OCI-M1 (cell line): ENCODE measurements around the gene NPHS1.
"Not testable (repeated sequence)": the region's sequence is repeated elsewhere in the genome, so short reads cannot be mapped to it uniquely, and the experiment has no call there.

Experiments used
- DNase-seq: peaks from one replicate; lab custom pipeline; 2025; lab: John Stamatoyannopoulos, UW

NPHS1 gene

DNA sequence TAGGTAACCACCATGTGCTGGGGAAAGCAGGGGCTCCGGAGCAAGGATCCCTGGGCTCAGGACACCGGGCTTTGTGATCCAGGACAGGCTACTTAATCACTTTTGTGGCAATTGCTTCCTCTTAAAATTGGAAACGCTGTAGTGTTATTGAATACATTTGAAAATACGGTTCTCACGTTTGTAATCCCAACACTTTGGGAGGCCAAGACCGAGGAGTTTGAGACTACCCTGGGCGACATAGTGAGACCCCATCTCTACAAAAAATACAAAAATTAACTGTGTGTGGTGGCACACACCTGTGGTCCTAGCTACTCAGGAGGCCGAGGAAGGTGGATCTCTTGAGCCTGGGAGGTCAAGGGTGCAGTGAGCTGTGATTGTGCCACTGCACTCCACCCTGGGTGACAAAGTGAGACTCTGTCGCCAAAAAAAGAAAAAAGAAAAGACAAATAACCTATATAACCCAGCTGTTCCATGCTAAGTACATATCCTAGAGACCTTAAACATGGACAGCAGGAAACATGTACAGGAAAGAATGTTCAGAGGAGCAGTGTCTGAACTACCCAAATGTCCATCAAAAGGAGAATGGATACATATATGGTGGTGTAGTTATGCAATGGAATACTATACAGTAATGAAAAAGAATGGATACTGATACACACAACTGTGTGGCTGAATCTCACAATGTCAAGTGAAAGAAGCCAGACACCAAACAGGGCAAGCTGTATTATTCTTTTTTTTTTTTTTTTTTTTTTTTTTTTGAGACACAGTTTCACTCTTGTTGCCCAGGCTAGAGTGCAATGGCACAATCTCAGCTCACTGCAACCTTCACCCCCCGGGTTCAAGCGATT lies 39.0 kb downstream of the NPHS1 start:
- no peak for DNase-seq

DNA sequence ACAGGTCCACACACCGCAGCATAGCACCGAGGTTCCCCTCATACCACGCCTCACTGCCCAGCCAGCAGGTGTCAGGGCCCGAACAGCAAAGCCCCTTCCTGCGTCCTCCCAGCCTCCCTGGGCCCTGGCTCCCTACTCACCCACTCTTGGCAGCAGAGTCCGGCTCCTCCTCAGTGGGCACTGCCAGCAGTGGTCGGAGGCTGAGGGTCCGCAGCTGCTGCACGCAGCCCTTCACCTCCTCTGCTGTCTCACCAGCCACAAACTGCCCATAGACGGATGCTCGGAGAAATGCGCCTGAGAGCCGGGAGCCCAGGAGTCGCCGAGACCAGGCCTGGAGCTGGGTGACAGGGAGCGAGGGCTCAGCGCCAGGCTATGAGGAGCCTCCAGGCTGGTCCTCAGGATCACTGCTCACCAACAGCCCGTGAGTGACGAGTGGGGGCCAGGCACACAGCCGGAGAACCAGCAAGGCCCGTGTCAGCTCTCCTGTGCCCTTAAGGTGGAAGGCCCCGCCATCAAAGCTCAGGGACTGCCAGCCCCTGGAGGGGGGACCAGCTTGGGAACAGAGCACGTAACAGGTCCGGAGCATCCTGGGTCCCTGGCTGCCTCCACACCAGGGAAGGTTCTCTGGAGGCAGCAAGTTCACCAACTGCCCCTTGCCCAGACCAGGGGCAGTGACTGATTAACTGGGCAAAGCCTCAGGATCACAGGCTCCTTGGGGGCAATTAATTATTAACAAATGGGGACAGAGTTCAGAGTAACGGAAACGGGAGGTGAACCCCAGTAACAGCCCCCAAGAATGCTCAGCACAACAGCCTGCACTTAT lies 39.9 kb downstream of the NPHS1 start, which contains the start of gene PRODH2:
Gene PRODH2 (minus strand): TSS at position 626 of the 823 bp plus-strand sequence. CDS start 40 bp downstream, at position 586.
- no peak for DNase-seq

DNA sequence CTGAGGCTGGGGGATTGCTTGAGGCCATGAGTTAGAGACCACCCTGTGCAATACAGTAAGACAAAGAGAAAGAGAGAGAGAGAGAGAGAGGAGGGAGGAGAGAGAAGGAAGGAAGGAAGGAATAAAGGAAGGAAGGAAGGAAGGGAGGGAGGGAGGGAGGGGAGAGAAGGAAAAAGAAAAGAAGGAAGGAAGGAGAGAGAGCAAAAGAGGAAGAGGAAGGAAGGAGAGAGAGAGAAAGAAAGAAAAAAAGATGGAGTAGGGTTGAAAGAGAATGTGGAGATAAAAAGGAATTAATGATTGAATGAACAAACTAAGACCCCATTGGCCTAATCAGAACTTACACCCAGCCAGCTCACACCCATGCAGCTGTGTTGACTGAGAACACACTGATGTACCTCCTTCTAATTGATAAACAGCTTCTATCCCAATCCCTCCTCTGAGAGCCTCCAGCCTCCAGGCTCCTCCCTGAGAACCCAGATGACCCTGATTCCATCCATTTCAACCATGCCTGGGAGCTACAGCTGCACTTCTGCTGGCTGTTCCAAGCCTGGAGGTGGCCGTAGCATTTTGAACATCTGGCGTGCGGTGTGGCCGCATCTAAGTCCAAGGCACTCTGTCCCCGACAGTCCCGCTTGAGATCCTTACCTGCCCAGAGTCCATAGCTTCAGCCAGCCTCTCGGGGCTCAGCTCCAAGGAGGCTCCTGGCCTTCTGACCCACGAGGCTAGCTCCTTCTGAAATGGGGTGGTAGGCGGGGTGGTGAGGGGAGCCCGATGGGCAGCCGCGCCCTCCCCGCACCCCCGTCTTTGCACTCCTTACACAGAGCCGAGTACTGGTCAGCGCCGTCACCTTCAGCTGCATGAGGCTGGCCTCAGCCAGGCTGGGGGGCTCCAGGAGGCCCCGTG lies 40.7 kb downstream of the NPHS1 start:
- DNase-seq = no peak

DNA sequence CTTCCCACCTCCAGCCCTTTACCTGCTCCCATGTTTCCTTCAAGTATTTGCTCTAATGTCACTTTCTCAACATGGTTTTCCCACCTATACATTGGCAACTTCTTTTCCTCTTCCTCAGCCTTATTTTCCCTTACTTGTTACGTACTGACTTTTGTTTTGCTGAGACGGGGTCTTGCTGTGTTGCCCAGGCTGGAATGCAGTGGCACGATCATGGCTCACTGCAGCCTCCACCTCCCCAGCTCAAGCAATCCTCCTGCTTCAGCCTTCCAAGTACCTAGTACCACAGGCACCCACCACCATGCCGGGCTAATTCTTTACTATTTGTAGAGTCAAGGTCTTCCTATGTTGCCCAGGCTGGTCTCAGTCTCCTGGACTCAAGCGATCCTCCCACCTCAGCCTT lies 44.7 kb downstream of the NPHS1 start:
- DNase-seq = no peak

DNA sequence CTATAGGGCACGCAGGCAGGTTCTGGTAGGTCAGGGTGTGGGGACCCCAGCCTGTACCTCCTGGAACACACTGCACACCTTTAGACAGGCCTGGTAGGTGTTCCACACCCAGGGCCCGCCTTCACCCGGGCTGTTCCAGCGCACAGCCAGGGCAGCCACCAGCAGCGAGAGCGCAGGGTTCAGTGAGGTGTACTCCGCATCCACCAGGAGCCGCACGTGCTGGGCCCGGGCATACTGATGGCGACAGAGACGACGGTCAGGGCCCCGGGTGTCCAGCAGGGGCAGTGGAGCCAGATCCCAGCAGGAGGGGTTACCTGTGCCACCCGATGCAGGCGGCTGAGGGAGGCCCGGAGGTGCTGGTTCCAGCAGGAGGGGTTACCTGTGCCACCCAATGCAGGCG lies 45.7 kb downstream of the NPHS1 start:
- no peak for DNase-seq

DNA sequence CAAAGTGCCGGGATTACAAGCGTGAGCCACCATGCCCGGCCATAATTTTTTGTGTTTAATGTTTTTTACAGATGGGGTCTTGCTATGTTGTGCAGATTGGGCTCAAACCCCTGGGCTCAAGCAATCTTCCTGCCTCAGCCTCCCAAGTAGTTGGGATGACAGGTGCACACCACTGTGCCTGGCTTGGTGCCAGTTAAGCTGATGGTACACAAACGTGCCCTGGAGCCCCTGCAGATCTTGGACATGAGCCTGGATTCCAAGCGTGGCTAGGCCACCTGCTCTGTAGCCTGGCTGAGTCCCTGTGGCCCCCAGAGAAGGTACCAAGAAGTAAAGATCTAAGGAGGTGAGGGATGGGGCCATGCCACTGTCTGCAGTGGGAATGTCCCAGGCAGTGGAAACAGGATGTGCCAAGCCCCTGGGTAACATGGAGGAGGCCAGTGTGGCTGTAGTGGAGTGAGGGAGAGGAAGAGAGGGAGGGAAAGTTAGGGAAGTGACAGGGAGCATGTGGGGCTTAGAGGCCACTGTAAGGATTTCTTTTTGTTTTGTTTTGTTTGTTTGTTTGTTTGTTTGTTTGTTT lies 46.7 kb downstream of the NPHS1 start:
- no peak for DNase-seq

DNA sequence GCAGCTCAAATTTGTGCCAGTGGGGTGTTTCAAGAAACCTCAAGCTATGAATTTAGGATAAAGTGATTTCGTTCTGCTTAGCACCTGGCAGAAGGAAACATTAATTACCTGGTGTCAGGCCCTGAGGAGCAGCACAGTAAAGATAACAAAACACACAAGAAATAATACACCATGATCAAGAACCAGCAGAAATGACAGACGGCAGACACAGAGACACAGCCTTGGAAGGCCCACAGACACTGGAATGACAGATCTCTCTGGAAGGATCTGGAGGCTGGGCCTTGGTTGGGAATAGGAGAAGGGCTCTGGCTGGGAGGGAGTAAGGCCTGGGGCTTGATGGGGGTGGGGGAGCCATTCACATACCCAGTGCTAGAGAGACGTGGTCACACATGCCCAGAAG lies 50.5 kb downstream of the NPHS1 start:
- DNase-seq = no peak

DNA sequence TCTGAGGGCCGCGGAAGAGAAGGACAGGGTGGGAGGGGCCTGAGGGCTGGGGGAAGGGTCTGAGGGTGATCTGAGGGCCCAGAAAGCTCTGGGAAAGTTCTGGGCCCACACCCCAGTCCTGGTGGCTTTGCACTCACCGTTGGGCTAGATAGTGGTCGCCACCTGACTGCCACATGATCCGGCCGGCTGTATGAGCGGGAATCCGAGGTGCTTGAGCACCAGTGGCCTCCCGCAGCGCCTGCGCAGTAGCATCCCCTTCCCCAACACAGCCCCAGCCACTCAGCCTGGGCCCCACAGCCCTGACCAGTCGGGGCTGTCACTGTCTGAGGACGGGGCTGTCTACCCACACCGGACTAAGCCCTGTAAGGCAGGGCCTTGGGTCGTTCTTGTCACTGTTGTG lies 54.6 kb downstream of the NPHS1 start:
- no peak for DNase-seq

DNA sequence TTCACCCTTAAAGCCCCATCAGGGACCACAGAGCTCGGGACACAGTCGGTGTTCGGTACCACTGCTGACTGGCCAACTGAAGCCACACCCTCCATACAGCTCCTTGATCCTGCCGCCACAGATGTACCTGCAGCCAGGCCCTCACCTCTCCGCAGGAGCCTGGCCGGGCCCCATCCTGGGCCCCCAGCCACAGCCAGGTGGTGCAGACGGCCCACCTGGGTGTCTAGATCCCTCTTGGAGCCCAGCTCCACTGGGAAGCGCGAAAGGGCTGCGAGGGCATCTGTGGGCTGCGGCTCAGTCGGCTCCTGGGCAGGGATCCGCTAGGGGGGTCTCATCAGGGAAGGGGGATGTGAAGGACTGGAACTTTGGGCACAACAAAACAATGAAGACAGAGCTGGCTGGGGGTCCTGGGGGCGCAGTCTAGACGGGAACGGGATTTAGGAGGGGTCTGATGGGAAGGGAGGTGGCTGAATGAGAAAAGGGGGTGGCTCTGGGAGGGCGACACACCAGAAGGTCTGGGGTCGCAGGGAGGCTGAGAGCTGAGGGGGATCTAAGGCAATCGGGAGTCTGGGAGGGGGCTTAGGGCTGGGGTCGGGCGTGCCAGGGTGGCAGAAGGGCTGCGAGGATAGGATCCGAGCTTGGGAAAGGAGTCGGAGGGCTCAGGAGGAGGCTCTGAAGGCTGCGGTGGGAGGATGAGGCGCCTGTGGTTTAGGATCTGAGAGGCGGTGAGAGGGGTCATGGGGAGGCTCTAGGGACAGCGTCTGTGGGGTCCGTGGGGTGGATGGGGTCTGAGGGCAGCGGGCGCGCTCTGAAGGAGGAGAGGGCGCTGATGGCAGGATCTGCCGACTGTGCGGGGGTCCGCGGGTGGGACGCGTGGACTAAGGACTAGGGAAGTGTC lies 55.4 kb downstream of the NPHS1 start:
- no peak for DNase-seq

DNA sequence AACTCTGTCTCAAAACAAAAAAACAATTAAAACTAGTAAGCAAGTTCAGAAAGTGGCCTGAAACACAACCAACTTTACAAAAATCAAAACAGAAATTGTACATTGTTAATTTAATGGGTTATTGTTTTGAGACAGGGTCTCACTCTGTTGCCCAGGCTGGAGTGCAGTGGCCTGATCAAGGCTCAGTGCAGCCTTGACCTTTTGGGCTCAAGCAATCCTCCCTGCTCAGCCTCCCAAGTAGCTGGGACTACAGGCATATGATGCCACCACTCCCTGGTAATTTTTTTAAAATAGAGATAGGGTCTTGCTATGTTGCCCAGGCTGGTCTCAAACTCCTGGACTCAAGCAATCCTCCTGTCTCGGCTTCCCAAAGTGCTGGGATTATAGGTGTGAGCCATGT lies 56.7 kb downstream of the NPHS1 start:
- DNase-seq = not testable (repeated sequence)

DNA sequence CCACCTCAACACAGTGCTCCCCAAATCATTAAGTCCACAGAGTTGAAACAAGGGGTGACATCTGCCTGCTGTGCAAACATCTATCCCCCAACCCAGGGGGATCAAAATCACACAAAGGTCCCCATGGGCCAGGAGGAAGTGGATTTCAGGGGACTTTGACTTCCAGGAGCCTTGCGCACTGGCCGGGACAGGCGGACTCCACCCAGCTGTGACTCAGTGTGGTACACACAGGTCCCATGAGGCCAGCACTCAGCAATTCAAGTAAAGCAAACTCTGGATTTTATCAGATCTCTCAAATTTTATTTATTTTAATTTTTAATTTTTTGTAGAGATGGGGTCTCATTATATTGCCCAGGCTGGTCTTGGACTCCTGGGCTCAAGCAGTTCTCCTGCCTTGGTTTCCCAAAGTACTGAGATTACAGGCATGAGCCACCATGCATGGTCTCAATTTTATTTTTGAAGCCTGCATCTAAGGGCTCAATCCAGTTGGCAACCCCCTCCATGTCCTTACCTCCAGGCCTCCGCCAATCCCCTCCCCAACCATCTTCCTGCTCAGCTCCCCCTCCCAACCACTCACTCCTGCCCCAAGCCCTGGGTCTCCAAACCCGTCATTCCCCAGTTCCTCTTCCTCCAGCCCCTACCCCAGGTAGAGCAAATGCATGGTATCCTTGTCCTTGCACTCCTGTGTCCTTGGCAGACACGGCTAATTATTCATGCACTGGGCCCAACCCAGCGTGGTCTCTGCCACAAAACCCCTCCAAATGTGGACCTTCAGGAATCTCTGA lies 58.7 kb downstream of the NPHS1 start:
- no peak for DNase-seq

DNA sequence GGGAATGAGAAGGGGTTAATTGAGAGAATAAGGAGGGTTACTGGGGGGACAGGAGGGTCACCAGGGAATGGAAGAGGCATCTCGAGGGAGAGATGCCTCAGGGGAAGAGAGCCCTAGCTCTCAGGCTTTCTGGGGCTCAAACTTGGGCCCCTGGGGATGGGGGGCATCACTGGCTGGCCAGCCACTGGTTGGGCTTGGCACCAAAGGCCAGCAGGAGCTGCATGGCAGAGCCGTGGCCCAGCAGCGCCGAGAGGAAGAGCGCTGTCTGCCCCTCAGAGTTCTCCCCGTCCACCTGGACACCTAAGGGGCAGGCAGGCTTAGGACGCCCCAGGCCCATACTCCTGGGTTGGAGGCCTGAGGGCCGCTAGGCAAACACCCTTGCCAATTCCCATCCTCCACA lies 59.4 kb downstream of the NPHS1 start:
- no peak for DNase-seq

DNA sequence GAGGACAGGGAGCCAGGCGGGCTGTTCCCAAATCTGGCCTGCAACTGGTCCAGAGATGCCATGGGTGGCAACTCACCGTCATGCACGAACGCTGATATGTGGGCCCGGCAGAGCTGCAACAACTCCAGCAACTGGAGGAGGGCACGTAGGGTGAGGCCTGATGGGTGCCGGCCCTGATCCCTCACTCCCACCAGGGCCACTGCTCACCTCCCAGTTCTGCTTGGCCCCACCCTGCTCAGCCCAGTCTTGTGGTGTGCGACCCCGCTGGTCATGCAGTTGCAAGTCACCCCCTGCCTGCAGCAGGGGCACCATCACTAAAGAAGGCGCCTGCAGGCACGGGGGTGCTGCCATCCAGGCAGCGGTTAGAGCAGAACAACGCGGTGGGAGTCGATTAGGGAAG lies 60.0 kb downstream of the NPHS1 start:
- no peak for DNase-seq

DNA sequence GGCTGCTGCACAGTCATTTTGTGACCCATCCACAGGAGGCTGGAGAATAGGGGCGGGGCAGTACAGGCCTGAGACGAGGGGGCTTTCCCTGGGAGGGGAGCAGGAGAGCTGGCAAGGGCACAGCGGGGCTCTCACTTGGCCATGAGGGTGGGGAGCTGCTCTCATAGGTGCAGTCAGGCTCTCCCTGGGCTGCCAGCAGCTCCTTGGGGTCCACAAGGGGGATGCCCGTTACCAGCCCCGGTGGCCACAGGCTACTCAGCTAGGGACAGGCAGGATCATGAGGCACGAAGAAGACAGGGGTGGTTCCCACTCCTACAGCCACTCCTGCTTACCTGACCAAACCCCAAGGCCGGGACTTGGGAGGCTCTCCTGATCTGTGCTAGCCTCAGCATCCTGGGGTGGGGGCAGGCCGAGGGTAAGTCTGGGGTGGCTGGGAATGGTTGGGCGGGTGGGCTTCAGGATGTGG lies 60.5 kb downstream of the NPHS1 start:
- no peak for DNase-seq

DNA sequence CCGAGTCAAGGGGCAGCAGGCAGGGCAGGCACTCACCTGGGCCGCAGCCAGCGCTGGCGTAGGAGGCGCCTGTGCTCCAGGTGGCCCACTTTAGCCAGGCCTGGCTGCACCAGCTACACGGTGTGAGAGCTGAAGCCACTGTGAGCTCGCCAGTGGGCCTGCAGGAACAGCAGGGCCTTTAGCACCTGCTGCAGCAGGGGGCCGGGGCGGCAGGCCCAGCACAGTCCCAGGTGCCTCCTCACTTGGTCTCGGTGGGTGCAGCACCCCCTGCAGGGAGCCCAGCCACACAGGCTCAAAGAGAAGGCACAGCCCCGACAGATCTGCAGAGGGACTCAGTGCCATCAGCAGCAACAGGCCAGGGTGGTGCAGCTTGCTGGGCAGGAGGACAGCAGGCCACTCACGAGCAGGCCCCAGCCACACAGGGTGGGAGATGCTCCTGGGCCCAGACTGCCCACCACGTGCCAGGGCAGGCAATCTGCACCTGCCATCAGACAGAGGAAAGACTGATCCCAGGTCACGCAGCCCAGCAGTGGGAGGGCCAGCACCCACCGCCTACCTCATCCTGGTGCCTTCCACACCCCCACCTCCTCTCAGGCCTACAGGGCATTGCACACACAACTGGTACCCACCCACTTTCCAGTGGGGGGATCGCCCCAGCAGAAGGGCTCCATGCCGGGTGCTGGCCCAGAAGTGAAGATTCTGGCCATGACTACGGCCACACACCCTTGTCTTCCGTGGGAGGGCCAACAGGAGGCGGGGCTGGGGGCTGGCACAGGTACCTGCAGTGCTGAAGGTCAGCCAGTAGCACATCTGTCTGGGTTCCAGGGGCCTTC lies 61.1 kb downstream of the NPHS1 start:
- no peak for DNase-seq

DNA sequence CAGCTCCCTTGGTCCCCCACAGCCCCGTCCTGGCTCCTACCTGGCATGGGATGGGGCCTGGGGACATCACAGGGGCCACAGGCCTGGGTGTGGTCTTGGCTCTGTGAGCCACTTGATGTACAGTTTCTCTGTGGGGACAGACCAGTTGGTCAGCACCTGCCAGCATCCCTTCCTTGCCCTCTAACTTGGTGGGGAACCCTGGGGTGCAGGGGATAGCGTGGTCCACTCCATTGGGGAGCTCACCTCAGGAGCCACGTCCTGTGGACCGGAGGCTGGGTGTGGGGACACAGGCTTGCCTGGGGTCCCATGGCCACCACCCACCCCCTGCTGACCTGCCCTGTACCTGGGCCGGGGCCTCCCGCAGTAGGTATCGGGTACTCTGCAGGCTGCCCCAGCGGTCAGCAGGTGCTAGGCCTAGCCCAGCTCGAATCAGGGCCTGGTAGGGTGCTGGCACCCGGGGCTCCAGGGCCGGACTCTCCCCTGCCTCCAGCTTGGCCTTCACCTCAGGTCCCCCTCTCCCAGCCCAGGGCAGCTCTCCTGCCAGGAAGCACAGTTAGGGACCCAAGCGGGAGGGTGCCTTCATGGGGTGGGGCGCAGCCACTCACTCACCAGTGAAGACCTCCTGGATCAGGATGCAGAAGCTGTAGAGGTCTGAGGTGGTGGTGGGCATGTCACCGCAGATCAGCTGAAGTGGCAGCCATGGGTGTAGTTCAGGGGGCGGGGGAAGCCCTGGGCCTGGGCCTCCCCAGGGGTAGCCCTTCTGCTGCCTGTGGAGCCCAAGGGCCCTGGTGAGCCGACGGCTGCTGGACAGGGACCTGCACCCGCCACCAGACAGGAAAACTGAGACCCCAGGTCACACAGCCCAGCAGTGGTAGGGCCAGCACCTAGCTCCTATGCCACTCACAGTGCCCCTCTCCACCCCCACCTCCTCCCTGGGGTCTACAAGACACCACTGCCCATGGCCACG lies 62.0 kb downstream of the NPHS1 start:
- DNase-seq = no peak

DNA sequence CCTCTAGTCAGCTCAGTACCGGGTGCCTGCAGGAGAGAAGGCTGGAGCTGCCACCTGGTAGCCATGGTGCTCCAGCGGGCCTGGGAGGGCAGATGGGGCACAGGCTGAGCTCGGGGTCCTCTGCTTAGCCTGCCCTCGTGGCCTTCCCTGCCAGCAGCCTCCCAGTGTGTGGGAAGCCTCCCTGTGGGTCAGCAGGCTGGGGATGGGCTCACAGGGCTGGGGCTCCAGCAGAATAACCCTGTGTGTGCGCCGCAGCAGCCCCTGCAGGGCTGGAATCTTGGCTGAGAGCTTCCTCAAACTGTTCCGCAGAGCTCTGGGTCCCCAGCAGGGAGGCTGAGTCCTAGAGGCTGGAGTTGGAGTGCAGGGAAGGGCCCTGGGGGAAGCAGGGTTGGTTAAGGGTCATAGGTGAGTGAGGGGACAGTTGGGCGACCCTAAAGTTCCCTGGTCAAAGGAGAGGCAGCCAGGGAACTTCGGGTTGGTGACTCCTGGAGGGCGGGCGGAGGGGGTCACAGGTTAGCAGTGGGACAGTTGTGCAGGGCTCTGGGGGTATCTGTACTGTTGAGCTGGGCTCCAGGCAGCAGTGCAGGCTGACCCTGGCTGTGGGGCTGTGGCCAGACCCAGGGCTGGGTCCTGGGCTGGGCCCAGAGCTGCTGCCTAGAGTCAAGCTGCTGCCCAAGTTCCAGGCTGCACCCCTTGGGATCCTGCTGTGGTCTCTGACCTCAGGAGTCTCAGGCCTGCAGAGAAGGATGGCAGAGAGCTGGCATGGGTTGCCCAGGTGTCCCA lies 62.9 kb downstream of the NPHS1 start:
- no peak for DNase-seq
